SW480 (cell line): ENCODE results near the gene DCLRE1B.

ENCODE experiments used
- DNase-seq: peaks from one replicate; pipeline ENCODE4 v3.0.0-alpha.2; 2016; ENCODE audit warnings: low spot score

Gene DCLRE1B

DNA sequence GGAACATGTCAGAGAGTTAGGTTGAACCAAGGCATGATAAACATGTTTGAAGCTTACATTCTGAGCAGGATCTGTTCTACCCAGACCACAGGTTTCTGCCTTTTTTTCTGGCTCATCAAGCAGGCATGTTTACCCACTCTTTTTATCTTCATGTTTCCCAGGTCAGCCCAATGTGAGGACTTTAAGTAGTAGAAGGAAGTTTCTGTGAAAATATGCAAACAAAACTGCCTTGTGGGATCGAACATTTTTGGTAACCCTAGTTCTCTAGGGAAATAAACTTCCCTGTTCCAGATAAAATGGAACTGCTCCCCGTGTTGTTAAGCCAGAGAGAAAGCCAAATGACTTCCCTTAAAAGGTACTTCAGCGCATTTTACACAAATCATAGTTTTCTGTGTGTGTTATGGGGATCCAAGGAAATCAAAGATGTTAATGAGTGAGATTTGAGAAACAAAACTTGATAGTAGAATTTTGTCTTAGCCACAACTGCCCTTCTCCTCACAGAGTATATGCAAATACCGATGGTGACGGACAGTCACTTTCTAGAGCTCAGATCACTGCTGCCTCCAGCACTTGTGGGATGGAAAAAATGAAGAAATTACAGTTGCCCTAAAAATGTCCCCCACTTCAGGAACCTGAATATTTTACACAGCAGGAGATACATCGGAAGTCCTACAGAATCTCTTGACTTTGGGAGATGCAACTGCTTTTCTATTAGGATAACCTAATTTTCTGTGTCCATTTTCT lies 23.2 kb downstream of the DCLRE1B start:
- DNase-seq: peak; percentile 5

DNA sequence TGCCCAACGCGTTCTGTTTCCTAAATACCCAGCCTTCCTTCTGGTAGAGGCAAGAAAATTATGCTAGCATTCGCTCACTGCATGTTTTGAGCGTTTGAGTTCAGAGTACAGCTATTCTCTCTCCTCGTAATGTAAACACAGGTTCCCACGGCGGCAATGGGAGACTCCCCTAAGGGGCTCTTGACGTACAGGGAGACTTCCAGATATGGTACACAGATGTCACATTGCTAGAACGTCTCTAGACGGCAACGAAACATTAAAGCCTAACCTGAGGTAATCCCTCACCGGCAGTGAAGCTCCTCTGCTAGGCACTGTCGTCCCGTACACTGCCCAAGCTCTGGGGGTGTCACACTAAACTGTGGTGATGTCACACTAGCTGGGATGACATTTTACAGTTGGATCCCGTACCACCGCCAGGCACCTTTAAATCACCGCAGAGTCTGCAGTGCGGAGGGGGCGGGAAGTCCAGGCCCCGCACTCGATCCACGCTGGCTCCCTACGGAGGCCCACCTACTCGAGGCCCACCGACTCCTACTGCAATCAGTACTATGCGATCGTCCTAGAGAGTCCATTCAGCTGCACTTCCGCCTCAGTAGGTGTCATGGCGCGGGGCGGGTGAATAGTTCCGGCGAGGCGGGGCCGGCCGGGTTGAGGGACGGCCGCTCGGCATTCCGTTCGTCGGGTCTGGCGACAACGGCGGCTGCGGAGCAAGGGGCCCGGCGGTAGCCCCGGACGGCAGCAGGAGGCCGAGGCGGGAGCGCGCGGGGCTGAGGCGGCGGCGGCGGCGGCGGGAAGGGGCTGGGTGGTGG lies 24.0 kb downstream of the DCLRE1B start, which contains the start of gene HIPK1:
HIPK1 (plus strand) TSS at position 384 of the 809 bp plus-strand sequence.
- DNase-seq: peak; percentile 86

DNA sequence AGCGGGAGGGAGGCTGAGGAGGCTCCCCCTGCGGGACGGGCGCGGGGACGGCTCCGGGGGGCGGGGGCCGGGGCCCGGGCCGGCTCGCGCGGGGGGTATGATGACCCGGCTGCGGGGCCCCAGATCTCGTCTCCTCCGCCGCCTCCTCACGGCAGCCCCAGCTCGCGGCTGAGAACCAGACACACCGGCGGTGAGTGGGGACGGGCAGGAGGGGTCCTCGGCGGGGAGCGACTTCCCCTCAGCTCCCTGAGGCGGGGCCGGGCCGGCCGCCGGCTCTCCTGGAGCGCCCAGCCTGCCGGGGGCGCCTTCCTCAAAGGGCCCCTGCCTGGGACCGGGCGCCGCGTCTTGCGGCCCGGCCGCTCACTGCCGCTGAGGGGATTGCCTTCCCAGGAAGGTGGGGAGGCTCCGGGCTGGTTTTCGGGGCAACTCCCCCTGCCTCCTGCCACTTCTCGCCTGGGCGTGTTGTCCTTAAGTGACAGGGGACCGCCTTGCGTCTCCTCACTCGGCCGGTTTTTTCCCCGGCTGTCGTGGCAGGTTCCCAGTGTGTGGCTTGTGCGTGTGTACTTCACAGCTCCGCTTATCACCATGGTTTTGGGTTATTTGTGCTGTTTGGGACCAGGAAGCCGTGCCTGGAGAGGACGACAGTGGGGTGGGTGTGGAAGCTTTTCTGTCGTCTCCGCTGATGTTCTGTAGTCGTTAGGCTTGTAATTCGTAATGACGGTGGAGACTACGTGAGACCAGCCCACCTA lies 24.8 kb downstream of the DCLRE1B start:
- no peak for DNase-seq

DNA sequence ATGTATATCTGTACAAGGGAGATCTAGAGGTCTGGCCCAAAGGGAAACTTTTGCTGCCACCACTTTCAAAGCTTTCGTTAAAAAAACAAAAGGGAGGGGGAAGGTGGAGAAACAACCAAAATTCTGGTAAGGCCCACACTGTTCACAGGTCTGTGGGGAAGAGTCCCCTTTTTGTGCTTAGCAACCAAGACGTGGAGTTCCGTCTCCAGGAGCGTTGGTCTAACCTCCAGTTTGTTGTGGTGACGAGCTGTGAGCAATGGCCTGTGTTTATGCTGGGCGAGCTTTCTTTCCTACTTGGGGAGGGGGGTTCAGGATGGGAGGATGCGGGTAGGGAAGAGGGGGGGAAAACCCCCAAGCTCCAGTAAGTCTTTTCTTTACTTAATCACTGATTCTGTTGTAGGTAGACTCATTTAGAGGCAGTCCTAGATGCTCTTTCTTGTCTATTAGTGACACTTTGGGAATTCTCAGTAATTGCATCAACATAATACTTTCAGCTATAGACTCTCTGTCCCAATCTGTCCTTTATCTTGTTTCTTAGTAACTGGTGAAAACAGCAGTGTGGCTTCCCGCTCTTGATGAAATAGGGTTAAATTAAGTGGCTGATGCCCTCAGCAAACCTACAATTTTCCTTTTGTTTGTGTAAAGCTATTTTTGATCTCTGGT lies 25.5 kb downstream of the DCLRE1B start:
- peak; percentile 39 for DNase-seq

DNA sequence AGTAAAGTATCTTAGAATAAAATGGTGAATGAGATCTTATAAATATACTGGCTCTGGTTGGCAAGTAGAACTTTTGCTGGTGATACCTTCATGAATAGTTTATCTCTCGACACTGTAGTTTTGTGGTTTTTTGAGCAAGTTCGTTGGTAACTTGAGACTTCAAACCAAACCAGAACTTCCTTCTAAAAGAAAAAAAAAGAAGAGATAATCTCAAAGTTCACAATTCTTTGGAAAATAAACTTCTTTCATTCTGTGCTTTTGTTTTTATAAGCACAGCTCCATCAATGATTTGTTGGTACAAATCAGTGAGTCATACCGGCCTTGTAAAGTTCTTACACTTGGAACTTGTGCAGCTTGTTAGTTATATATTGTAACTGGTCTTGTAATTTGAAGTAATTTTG lies 26.3 kb downstream of the DCLRE1B start:
- DNase-seq: no peak

DNA sequence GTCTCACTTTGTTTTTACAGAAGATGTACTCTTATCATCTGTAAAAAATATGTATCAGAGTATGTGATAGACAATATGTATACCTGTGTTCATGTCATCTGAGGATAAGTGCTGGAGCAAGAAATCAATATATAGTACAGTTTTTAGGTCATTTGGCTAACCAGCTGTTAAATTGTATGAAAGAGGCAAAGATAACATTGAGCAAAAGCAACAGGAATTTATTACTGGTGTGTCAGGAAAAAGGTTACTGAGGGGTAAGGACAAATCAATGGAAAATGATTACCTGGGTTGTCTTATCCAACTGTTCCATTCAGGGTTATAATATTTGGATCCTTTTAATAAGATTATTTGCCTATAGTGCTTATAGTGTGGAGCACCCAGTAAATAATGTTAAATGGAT lies 28.9 kb downstream of the DCLRE1B start:
- no peak for DNase-seq

DNA sequence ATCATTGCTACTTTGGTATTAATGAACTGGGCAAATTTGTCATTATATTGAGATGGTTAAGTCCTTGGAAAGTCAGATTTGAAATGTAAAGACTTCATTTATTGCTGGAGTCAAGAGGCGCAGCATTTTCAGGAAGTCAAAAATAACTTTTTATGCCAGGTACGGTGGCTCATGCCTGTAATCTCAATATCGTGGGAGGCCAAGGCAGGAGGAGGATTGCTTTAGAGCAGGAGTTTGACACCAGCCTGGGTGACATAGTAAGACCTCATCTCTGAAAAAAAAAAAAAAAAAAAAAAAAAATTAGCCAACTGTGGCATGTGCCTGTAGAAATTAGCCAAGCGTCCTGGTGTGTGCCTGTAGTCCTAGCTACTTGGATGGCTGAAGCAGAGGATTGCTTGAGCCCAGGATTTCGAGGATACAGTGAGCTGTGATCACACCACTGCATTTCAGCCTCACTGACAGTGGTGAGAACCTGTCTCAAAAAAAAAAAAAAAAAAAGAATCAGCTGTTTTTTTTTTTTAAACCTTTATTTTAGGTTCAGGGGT lies 29.5 kb downstream of the DCLRE1B start:
- DNase-seq: no peak

DNA sequence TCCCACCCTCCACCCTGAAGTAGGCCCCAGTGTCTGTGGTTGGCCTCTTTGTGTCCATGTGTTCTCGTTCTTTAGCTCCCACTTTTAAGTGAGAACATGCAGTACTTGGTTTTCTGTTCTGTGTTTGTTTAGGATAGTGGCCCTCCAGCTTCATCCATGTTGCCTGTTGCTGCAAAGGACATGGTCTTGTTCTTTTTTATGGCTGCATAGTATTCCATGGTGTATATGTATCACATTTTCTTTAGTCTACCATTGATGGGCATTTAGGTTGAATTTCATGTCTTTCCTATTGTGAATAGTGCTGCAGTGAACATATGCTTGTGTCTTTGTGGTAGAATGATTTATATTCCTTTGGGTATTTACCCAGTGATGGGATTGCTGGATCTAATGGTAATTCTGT lies 30.1 kb downstream of the DCLRE1B start:
- no peak for DNase-seq

DNA sequence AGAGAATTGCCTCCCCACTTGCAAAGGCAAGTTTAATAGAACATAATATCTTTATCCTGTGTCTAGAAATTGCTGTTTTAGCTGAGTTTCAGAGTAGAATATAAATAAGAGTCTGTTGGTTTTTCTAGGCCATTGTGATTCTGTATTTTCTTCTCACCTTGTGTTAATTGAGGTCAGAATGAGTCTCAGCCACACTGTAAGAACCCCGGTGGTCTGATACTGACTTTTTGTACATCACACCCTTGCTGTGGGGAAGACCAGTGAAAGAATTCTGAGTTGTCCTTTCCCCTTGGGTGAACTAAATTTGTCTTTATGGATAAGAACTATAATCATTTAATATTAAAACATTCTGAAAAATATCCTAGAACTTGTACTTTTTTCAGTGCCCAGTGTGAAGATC lies 30.8 kb downstream of the DCLRE1B start:
- DNase-seq: no peak

DNA sequence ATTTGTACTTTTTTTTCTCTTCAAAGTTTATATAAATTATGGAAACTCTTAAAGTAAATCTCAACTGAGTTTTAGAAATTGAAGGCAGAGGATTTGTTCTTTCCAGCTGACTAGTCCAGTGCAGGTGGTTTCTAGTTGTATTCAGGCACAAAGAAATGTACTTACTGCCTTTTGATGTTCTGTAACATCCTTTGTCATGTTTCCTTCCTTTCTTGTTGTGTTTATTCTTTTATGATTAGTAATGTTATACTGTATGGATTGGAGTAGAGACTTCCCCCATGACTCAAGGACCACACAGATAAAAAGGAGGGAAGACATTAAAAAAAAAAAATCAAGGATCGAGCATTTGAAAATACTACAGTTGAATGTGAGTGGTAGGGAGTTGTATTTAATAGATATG lies 32.0 kb downstream of the DCLRE1B start:
- DNase-seq: no peak

DNA sequence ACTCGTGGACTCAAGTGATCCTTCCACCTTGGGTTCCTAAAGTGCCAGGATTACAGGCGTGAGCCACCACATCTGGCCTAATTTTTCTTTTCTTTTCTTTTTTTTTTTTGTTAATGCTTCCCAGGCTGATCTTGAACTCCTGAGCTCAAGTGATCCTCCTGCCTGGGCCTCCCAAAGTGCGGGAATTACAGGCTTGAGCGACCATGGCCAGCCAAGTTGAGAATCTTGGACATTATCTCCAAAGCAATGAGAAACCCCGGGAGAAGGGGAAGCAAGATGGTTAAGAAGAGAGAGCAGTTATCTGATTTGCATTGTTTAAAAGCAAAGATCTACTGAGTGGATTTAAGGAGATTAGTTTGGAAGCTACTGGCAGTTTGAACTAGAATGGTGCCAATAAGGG lies 33.1 kb downstream of the DCLRE1B start:
- DNase-seq: no peak

DNA sequence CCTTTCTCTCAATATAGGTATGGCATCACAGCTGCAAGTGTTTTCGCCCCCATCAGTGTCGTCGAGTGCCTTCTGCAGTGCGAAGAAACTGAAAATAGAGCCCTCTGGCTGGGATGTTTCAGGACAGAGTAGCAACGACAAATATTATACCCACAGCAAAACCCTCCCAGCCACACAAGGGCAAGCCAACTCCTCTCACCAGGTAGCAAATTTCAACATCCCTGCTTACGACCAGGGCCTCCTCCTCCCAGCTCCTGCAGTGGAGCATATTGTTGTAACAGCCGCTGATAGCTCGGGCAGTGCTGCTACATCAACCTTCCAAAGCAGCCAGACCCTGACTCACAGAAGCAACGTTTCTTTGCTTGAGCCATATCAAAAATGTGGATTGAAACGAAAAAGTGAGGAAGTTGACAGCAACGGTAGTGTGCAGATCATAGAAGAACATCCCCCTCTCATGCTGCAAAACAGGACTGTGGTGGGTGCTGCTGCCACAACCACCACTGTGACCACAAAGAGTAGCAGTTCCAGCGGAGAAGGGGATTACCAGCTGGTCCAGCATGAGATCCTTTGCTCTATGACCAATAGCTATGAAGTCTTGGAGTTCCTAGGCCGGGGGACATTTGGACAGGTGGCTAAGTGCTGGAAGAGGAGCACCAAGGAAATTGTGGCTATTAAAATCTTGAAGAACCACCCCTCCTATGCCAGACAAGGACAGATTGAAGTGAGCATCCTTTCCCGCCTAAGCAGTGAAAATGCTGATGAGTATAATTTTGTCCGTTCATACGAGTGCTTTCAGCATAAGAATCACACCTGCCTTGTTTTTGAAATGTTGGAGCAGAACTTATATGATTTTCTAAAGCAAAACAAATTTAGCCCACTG lies 35.5 kb downstream of the DCLRE1B start:
- DNase-seq: no peak

DNA sequence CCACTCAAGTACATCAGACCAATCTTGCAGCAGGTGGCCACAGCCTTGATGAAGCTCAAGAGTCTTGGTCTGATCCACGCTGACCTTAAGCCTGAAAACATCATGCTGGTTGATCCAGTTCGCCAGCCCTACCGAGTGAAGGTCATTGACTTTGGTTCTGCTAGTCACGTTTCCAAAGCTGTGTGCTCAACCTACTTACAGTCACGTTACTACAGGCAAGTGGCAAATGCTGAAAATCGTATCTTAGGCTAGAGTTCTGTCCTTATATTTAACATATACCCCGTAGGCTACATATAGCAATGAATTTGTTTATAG lies 36.1 kb downstream of the DCLRE1B start:
- no peak for DNase-seq

DNA sequence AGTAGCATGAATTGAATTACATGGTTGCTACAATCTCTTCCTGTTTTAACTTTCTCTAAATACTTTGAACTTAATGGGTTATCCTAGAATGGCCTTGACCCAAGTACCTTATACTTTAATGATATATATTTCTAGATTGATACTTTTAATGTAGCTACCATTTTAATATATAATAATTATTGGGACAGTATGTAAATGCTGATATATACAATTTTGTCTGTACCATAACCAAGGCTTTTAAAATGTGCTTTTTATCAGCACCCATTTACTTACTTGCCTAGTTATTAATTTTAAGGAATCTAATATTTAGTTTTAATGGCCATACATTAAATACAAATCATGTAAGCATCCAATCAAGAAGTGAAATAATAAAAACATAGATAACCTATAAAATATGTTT lies 37.4 kb downstream of the DCLRE1B start:
- DNase-seq: no peak

DNA sequence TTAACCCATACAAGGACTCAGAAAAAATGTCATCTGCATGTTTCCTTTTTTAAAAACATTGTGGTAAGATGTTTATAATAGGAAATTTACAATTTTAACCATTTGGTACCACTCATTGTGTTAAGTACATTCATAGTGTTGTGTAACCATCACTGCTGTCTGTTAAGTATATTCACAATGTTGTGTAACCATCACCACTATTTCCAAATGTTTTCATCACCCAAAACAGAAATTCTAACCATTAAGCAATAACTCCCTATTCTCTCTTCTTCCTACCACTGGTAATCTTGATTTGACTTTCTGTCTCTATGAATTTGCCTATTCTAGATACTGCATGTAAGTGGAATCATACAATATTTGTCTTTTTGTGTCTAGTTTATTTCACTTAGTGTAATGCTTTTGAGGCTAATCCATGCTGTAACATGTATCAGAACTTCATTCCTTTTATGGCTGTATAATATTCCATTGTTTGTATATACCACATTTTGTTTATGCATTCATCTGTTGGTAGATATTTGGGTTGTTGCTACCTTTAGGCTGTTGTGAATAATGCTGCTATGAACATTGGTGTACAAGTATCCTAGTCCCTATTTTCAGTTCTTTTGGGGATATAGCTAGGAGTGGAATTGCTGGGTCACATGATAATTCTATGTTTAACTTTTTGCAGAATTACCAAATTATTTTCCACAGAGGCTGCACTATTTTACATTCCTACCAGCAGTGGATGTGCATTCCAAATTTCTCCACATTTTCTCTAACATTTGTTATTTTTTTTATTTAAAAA lies 38.1 kb downstream of the DCLRE1B start:
- no peak for DNase-seq

DNA sequence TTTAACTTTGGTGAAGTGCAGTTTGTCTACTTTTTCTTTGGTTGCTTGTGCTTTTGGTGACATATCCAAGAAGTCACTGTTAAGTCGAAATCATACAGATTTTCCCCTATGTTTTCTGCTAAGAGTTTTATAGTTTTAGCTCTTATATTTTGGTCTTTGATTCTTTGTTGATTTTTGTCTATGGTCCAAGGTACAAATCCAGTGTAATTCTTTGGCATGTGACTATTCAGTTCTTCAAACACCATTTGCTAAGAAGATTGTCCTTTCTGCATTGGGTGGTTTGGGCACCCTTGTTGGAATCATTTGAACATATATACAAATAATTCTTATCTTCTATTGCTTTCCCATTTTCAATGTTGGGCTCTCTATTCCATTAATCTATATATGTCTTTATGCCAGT lies 40.2 kb downstream of the DCLRE1B start:
- no peak for DNase-seq

DNA sequence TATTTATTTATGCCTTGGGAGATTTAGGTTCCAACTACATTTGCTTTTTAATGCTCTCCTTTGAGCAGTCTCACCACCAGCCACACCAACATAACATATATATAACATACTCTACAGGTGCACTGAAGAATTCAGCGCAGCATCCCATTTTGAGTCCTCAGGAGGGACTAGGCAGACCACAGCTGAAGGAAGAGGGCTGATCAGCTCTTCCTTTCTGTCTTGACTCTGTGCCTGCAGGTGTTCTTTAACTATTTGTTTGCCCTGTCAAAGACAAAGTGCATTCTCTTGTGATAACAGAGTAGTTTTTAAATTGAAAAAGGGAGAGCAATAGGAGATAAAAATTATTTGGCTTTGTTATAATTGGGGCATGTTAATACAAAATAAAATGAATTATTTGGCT lies 41.0 kb downstream of the DCLRE1B start:
- DNase-seq: no peak

DNA sequence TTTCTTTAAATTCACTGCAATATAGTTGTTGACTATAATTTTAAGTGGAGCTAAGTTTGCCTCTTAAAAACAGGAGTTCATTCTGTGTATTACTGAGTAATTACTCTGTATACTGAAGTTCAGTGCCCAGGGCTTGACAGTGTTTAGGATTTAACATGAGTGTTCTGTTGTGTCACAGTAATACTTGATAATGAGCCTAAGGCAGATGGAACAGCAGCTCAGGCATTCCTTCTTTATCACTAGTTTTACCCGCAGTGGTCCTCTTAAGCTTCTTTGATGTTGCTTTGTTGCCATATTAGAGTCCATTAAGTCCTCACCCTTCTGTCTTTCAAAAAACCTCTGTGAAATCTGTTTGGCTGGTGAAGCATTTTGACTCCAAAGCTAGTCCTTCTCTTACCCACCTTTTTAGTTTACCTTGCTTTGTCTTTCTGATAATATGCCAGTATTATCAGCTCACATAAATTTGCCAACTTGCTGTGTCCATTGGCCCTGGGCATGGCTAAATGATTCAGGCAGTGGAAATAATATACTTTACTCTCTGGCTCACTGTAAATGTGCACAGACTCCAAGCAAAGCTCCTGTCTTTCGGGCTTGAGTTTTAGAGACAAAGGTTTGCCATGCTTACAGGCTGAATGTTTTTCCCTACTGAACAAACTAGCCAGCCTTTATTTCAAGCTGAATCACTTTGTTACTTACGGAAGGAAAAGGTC lies 41.7 kb downstream of the DCLRE1B start:
- no peak for DNase-seq

DNA sequence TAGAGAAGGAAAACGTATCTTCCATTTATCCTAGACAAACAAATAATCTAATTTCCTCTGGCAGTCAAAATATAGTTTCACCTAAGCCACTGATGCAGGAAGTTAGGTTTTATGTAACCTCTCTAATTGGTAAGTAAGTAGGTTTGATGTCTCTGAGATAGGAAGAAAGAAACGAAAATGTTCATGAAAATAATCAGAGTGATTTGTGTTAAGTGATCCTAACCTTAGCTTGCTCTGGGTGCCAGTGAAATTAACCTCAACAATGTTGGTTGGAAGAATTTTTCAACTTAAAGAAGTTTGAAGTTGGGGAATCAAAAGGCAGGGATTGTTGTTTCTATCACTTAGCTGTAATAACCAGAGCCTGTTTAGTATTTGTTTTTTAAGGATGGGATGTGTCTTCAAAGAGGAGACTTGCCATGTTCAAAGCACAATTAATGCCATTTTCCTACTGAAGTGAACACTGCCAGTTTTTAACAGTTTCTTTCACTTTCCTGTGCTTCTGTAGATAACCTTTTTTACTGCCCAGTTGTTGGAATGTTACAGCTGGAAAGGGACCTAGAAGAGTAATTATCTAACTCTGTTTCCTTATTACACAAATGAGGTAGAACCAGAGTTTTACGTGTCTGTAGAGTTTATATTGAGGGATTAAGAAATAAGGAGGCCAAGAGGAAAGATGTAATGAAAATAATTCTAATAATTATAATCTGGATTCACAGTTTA lies 42.4 kb downstream of the DCLRE1B start:
- no peak for DNase-seq
